OCI-LY7 (cell line): ENCODE results near the gene XIRP2.
"Not testable (repeated sequence)": the region's sequence is repeated elsewhere in the genome, so short reads cannot be mapped to it uniquely, and the experiment has no call there.

Experiments
- EZH2phosphoT487 ChIP-seq: fragments of 200-600 bp; sonication (generic); IDR thresholded peaks from 2 replicates; pipeline ENCODE4 v1.6.1; 2018; ENCODE audit warnings: low read depth, borderline replicate concordance, mild to moderate bottlenecking, mixed run types, antibody characterized with exemption, low read length, moderate library complexity, mixed read lengths
- TF ChIP-seq, protein P1 (sequence below): fragments of 200-600 bp; sonication (generic); conservative IDR thresholded peaks from 2 replicates; pipeline ENCODE4 v1.5.1; 2014; ENCODE audit warnings: mild to moderate bottlenecking, antibody characterized with exemption, low read length, moderate library complexity, mixed read lengths

DNA sequence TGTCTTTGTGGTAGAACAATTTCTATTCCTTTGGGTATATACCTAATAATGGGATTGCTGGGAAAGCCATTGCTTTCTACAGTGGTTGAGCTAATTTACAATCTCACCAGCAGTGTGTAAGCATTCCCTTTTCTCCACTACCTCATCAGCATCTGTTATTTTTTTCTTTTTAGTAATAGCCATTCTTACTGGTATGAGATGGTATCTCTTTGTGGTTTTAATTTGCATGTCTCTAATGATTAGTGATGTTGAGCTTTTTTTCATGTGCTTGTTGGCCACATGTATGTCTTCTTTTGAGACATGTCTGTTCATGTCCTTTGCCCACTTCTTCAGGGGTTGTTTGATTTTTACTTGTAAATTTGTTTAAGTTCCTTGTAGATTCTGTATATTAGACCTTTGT is 221.4 kb downstream of the XIRP2 start:
- TF ChIP-seq, protein P1, sequence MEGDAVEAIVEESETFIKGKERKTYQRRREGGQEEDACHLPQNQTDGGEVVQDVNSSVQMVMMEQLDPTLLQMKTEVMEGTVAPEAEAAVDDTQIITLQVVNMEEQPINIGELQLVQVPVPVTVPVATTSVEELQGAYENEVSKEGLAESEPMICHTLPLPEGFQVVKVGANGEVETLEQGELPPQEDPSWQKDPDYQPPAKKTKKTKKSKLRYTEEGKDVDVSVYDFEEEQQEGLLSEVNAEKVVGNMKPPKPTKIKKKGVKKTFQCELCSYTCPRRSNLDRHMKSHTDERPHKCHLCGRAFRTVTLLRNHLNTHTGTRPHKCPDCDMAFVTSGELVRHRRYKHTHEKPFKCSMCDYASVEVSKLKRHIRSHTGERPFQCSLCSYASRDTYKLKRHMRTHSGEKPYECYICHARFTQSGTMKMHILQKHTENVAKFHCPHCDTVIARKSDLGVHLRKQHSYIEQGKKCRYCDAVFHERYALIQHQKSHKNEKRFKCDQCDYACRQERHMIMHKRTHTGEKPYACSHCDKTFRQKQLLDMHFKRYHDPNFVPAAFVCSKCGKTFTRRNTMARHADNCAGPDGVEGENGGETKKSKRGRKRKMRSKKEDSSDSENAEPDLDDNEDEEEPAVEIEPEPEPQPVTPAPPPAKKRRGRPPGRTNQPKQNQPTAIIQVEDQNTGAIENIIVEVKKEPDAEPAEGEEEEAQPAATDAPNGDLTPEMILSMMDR, result not testable (repeated sequence)
- not testable (repeated sequence) for TF ChIP-seq EZH2phosphoT487
